Stimulated activated CD4-positive, alpha-beta T cell treated with anti-CD3 and anti-CD28 coated beads, Interleukin-1b, Interleukin-23, amount 100 ng/mL, for 4 hours (primary cell): ENCODE results near the gene MAP3K2.
"Not testable (repeated sequence)": the region's sequence is repeated elsewhere in the genome, so short reads cannot be mapped to it uniquely, and the experiment has no call there.

Experiments
- DNase-seq, 2 donors: peaks; one replicate each; pipeline ENCODE4 v3.0.0-alpha.2; 2020; ENCODE audit warnings: low read depth in 2 of 2

The MAP3K2 gene

GRCh38 chr2:127420039-127420864 is 32.5 kb upstream of the MAP3K2 start:
- DNase-seq = no peak

- DNase-seq = no peak
Measured at GRCh38 chr2:127419448-127420038, 31.8 kb upstream of the MAP3K2 start.

GRCh38 chr2:127419112-127419430 is 31.3 kb upstream of the MAP3K2 start:
- DNase-seq = no peak

GRCh38 chr2:127418300-127419111 is 30.7 kb upstream of the MAP3K2 start, which contains the start of gene PROC:
Gene PROC, plus strand, starts transcription at chr2:127418427. Its CDS starts 1,516 bp downstream, at chr2:127419943.
- no peak for DNase-seq

- no peak for DNase-seq
Measured at GRCh38 chr2:127417406-127417805, 29.6 kb upstream of the MAP3K2 start.

- DNase-seq = no peak
Measured at GRCh38 chr2:127416506-127417001, 28.8 kb upstream of the MAP3K2 start.

GRCh38 chr2:127415593-127416505 is 28.1 kb upstream of the MAP3K2 start:
- DNase-seq = peak; percentile 69 to 76

- DNase-seq = no peak
Measured at GRCh38 chr2:127414638-127415592, 27.1 kb upstream of the MAP3K2 start.

- DNase-seq = no peak
Measured at GRCh38 chr2:127413782-127414637, 26.2 kb upstream of the MAP3K2 start.

GRCh38 chr2:127413200-127413599 is 25.4 kb upstream of the MAP3K2 start:
- DNase-seq = no peak

GRCh38 chr2:127411653-127412369 is 24.0 kb upstream of the MAP3K2 start:
- no peak for DNase-seq

GRCh38 chr2:127410871-127411652 is 23.3 kb upstream of the MAP3K2 start:
- DNase-seq = no peak

GRCh38 chr2:127409716-127410115 is 21.9 kb upstream of the MAP3K2 start:
- DNase-seq = not testable (repeated sequence)

GRCh38 chr2:127408807-127409099 is 21.0 kb upstream of the MAP3K2 start:
- no peak for DNase-seq

GRCh38 chr2:127408004-127408806 is 20.4 kb upstream of the MAP3K2 start:
- peak; percentile 88 to 89 for DNase-seq

- no peak for DNase-seq
Measured at GRCh38 chr2:127407661-127408003, 19.9 kb upstream of the MAP3K2 start.

- DNase-seq = no peak
Measured at GRCh38 chr2:127407091-127407490, 19.3 kb upstream of the MAP3K2 start.
